ENCODE results near the gene MYNN.

MYNN gene

DNA sequence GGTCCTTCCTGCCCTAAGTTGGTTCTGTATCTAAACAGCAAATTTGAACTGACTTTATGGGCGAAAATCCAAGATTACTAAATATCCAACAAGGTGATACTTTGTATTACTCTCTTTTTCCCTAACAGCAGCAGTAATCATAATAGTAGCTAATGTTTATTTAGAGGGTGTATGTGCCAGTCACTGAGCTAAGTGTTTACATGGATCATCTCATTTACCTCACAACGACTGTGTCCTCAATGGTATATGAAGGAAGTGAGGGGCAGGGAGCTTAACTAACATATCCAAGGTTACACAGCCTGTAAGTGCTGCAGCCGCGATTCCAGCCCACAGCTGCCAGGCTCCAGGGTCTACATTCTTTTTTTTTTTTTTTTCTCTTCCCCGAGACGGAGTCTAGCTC lies 49.8 kb downstream of the MYNN start:
- H3K4me3 Mint-ChIP-seq, result no peak overlapping the region
- no peak for DNase-seq
- peaks cover 41 to 55% of the 10 kb centered on the region in 2 donors for H3K27me3 Mint-ChIP-seq
- H3K36me3 Mint-ChIP-seq (ENCODE audit: insufficient read depth), result no peaks in the 10 kb centered on the region
- no peaks in the 10 kb centered on the region for H3K9me3 Mint-ChIP-seq
- no peak overlapping the region for H3K27ac Mint-ChIP-seq
- ATAC-seq (replicated peaks), result no peak
- no peaks in the 10 kb centered on the region for H3K4me1 Mint-ChIP-seq (ENCODE audit: low read depth in 2 of 2)

- H3K27ac Mint-ChIP-seq, result no peak overlapping the region
- no peak for ATAC-seq (replicated peaks)
- no peak for DNase-seq
- H3K4me3 Mint-ChIP-seq, result no peak overlapping the region
- H3K36me3 Mint-ChIP-seq (ENCODE audit: insufficient read depth), result no peaks in the 10 kb centered on the region
- H3K27me3 Mint-ChIP-seq, result peaks cover 30 to 40% of the 10 kb centered on the region in 2 donors
- no peaks in the 10 kb centered on the region for H3K9me3 Mint-ChIP-seq
- H3K4me1 Mint-ChIP-seq (ENCODE audit: low read depth in 2 of 2), result no peaks in the 10 kb centered on the region
Observed at GRCh38 chr3:169825316-169825715, 52.1 kb downstream of the MYNN start.

DNA sequence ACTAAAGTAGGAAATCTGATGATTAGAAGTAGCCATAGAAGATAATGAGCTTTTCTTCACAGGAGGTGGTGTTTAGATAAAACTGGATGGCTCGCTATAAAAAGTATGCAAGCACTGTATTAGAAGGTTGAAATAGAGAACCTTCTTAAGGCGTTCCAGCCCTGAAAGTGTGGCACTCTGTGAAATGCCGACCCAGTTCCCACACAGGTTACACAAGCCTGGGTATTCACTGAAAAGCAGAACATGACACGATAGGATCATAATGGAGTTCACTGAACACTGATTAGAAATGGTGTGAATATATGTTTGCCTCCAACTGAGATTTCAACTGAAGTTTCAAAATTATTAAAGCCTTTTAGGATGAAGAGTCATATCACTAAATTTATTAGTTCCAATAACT lies 54.5 kb downstream of the MYNN start:
- H3K4me3 Mint-ChIP-seq, result no peak overlapping the region
- no peak overlapping the region for H3K27ac Mint-ChIP-seq
- H3K27me3 Mint-ChIP-seq, result peaks cover 13 to 18% of the 10 kb centered on the region in 2 donors
- DNase-seq (no peak), ATAC-seq (replicated peaks) (no peak)
- H3K4me1 Mint-ChIP-seq (ENCODE audit: low read depth in 2 of 2), result no peaks in the 10 kb centered on the region
- H3K36me3 Mint-ChIP-seq (ENCODE audit: insufficient read depth), result no peaks in the 10 kb centered on the region
- no peaks in the 10 kb centered on the region for H3K9me3 Mint-ChIP-seq

DNA sequence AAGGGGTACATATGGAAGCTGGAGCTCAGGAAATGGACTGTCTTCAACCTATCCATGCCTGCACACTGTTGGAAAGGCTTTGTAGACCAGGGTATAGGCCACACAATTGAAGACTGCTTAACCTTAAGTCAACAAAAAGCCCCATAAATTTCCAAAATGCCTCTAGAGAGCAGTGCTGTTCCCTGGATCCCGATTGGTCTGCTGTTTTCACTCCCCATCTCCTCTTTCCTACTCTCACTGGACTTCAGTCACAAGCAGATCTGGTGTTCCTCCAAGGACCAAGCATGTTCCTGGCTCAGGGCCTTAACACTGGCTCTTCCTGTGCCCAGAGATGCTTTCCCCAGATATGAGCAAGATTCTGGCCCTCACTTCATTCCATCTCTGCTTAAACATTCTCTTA lies 62.3 kb downstream of the MYNN start:
- ATAC-seq (replicated peaks) (no peak), DNase-seq (no peak)
- Mint-ChIP-seq H3K27ac (no peak overlapping the region), H3K4me1 (ENCODE audit: low read depth in 2 of 2) (no peaks in the 10 kb centered on the region), H3K4me3 (no peak overlapping the region), H3K36me3 (ENCODE audit: insufficient read depth) (no peaks in the 10 kb centered on the region), H3K27me3 (peaks cover 25 to 32% of the 10 kb centered on the region in 2 donors), H3K9me3 (no peaks in the 10 kb centered on the region)

DNA sequence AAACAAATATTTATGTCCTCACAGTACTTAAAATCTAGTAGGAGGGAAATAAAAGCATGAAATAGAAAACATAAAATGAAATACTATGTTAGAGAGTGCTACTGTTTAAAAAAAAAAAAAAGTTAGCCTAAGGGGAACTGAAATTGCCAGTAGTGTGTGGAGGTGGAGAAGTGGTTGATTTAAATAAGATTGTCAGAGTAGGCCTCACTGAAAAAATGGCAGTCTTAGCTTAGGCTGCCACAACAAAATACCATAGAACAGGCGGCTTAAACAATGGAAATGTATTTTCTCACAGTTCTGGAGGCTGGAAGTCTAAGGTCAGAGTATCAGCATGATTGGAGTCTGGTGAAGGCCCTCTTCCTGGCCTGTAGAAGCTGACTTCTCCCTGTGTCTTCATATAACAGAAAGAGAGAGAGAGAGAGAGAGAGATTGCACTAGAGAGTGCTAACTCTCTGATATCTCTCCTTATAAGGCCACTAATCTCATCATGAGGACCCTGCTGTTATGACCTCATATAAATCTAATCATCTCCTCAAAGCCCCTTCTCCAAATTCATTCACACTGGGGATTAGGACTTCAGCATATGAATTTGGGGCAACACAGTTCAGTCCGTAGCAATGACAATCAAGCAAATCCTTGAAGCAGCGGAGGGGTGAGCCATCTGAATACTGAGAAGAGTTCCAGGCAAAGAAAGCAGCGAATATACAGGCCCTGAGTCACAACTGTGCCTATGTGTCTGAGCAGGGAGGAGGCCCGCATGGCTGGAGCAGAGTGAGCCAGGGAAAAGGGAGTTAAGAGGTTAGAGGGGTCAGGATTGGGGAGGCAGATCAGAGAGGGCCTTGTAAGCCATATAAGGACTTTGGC lies 63.1 kb downstream of the MYNN start:
- Mint-ChIP-seq H3K9me3 (no peaks in the 10 kb centered on the region), H3K36me3 (ENCODE audit: insufficient read depth) (no peaks in the 10 kb centered on the region), H3K4me3 (no peak overlapping the region), H3K27me3 (peaks cover 33 to 40% of the 10 kb centered on the region in 2 donors), H3K27ac (no peak overlapping the region), H3K4me1 (ENCODE audit: low read depth in 2 of 2) (no peaks in the 10 kb centered on the region)
- ATAC-seq (replicated peaks) (no peak), DNase-seq (no peak)

GRCh38 chr3:169836942-169837275 lies 63.7 kb downstream of the MYNN start:
- Mint-ChIP-seq H3K4me1 (ENCODE audit: low read depth in 2 of 2) (no peaks in the 10 kb centered on the region), H3K27me3 (peaks cover 36 to 44% of the 10 kb centered on the region in 2 donors), H3K9me3 (no peaks in the 10 kb centered on the region), H3K36me3 (ENCODE audit: insufficient read depth) (no peaks in the 10 kb centered on the region), H3K27ac (no peak overlapping the region), H3K4me3 (no peak overlapping the region)
- ATAC-seq (replicated peaks), result no peak
- no peak for DNase-seq

- peaks cover 31 to 44% of the 10 kb centered on the region in 2 donors for H3K27me3 Mint-ChIP-seq
- DNase-seq (no peak), ATAC-seq (replicated peaks) (no peak)
- no peaks in the 10 kb centered on the region for H3K36me3 Mint-ChIP-seq (ENCODE audit: insufficient read depth)
- no peaks in the 10 kb centered on the region for H3K4me1 Mint-ChIP-seq (ENCODE audit: low read depth in 2 of 2)
- H3K27ac Mint-ChIP-seq, result no peak overlapping the region
- H3K9me3 Mint-ChIP-seq, result no peaks in the 10 kb centered on the region
- H3K4me3 Mint-ChIP-seq, result no peak overlapping the region
Observed at GRCh38 chr3:169838511-169839030, 65.4 kb downstream of the MYNN start.
